CMK (cell line): ENCODE results near the gene FLII.

Experiments
- DNase-seq: peaks from one replicate; pipeline ENCODE4 v3.0.0-alpha.2; 2010; ENCODE audit warnings: low read depth

FLII gene

GRCh38 chr17:18245038-18245776, 13.3 kb downstream of the FLII start:
- no peak for DNase-seq

DNA sequence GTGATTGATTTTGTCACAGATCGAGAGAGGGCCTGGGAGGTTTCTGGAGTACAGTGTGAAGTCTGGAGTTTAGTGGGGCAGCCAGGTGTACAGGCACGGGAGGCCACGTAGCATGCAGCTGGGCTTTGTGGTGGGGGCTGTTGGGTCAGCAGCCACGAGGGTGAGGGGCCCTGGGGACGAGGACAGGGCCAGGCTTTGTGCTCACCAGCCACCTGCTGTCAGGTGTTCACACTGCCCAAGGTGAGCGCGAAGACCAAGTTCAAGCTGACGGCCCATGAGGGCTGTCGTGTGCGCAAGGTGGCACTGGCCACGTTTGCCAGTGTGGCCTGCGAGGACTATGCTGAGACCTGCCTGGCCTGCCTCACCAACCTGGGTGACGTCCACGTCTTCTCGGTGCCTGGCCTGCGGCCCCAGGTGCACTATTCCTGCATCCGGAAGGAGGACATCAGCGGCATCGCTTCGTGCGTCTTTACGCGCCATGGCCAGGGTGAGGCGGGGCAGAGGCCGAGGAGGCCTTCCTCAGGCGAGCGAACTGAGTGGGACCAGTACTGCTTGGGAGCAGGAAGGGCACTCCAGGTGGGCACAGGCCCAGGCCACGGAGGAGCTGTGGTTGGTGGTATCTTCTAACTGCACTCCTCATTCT, 17.2 kb downstream of the FLII start:
- DNase-seq = no peak

DNA sequence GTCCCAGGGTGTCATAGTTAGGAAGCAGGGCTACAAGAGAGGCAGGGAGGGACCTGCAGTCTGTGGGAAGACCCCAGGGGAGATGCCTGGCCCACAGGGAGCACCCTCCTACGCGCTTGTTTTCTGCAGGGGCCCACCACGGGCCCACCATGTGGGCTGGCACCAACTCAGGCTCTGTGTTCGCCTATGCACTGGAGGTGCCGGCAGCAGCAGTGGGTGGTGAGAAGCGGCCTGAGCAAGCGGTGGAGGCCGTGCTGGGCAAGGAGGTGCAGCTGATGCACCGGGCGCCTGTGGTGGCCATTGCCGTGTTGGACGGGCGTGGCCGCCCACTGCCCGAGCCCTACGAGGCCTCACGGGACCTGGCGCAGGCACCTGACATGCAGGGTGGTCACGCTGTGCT, 18.1 kb downstream of the FLII start:
- no peak for DNase-seq

GRCh38 chr17:18238299-18238698, 20.2 kb downstream of the FLII start:
- no peak for DNase-seq

- no peak for DNase-seq
These were observed 21.1 kb downstream of the FLII start for GRCh38 chr17:18237461-18237860.

GRCh38 chr17:18236494-18236893, 22.0 kb downstream of the FLII start:
- no peak for DNase-seq

DNA sequence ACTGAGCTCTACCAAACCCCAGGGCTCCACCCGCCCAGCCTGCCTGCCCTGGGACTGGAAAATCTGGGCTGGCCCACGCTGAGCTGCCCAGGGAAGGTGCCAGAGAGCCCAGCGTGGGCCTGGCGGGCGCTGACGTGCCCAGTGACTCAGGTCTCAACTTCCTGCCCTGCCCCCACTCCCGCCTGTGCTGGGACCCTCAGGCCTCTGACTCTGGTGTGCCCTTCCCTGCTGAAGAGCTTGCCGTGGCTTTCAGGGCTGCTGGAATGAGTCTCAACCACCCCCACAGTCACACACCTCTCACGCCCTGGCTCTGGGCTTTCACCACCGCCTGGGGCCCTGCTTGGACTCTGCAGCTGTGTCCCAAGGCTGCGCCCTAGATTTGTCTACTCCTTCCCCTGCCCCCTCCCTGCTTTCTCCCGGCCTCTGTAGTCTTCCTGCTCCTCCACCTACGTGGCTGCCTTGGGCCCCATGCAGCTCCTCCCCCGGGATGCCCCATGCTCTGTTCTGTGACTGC, 22.7 kb downstream of the FLII start:
- no peak for DNase-seq

DNA sequence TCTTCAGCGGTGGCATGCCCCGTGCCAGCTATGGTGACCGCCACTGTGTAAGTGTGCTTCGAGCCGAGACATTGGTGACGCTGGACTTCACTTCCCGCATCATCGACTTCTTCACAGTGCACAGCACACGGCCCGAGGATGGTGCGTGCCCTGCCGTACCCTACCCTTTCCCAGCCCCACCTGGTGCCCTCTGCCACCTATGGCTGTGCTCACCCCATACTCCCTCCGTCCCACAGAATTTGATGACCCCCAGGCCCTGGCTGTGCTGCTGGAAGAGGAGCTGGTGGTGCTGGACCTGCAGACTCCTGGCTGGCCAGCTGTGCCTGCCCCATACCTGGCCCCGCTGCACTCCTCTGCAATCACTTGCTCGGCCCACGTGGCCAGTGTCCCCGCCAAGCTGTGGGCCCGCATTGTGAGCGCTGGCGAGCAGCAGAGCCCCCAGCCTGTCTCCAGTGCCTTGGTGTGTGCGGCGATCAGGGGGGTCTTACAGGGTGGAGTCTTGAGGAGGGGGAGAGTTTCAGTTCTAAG, 23.6 kb downstream of the FLII start:
- no peak for DNase-seq

DNA sequence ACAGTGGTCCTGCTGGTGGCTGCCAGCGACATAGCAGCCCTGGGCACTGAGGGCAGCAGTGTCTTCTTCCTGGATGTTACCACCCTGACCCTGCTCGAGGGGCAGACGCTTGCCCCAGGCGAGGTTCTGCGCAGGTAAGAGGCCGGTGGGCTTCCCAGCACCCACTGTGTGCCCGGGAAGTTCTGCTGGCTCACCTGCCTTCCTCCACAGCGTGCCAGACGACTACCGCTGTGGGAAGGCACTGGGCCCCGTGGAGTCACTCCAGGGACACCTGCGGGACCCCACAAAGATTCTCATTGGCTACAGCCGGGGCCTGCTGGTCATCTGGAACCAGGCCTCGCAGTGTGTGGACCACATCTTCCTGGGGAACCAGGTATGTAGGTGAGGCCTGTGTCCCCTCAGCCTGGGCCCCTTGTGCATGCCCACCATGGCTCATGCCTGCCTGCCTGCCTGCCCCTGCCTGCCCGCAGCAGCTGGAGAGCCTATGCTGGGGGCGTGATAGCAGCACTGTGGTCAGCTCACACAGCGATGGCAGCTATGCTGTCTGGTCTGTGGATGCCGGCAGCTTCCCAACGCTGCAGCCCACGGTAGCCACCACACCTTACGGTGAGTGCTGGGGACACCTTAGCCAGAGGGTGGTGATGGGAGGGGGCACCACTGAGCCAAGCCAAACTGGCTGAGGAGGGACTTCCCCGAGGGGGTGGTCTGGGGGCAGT, 24.6 kb downstream of the FLII start:
- no peak for DNase-seq

DNA sequence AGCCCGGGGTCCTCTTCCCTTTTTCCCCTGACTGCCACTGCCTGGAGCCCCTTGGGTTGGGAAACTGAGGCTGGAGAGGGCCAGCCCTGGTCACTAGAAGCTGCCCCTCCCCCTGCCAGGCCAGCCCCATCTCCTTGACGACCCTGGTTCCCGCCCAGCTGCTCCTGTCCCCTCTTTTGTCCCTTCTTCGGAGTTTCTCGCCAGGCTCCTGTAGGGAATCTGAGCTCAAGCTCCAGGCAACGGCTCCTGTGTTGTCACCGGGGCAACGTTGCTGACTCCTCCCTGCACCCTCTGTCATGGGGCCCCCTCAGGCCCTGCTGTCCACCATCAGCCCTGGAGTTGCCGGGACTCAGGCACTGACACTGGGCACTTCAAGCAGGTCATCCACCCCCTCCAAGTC, 27.4 kb downstream of the FLII start:
- no peak for DNase-seq

- DNase-seq = no peak
These were observed 28.0 kb downstream of the FLII start for GRCh38 chr17:18230288-18231141.

DNA sequence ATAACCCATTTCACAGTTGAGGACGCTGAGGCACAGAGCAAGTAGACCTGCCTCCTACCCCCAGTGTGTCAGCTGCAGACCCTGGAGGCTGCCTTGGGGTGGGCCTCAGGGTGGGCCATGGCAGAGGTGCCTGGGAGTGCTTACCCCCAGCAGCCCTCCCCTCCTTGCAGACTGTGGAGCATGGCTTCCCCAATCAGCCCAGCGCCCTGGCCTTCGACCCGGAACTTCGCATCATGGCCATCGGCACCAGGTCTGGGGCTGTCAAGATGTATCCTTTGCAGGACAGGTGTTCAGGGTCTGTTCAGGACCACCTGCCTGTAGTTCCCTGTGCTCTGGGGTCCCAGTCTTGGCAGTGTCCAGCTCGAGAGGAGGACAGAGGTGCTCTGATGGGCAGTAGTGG, 28.8 kb downstream of the FLII start:
- DNase-seq = no peak

- no peak for DNase-seq
These were observed 29.3 kb downstream of the FLII start for GRCh38 chr17:18229254-18229653.

GRCh38 chr17:18228176-18228682, 30.3 kb downstream of the FLII start:
- no peak for DNase-seq

DNA sequence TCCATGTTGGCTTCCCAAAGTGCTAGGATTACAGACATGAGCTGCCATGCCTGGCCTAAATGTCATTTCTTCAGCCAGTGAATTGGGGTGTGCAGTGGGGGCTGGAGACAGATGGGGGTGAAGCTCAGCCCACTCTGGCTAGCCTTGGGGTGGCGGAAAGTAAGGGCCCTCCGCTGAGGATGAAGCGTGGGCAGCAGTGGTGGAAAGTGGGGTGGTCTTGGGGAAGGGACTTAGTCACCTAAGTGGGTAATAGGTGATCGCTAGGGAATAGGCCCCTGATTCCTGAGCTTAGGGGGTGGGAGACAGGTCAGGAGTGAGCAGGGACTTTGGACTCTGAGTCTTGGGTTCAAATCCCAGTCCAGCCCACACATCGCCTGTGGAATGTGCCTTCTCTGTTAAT, 30.9 kb downstream of the FLII start:
- DNase-seq = no peak

GRCh38 chr17:18226284-18226945, 32.1 kb downstream of the FLII start:
- DNase-seq = no peak

- DNase-seq = no peak
These were observed 32.8 kb downstream of the FLII start for GRCh38 chr17:18225642-18226283.

DNA sequence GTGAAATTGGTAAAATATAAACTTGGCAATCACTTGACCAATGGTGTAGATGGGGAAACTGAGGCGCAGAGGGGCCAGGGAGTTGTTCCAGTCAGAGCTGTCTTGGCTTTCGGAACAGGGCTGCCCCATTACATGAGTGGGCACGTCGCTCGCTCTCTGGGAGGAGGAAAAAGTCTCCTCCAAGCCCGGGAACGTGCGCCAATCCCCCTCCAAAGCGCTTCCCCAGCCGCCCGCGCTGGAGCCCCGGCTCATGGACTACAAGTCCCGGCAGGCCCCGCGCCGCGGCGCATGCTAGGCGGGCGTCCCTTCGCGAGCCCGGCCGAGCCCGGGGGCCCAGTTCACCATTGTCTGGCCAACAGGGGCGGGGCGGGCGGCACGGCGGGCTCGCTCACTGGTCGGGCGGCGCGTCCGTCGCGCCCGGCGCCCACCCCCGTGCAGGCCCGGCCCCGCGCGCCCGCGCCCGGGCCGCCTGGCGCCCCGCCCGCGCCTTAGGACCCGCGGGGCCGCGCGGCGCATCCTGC, 33.4 kb downstream of the FLII start, which contains the start of gene LLGL1:
Gene LLGL1, plus strand, starts transcription at position 515 of the 521 bp plus-strand sequence. CDS start 48 bp downstream, outside the sequence.
- DNase-seq = peak; percentile 85

DNA sequence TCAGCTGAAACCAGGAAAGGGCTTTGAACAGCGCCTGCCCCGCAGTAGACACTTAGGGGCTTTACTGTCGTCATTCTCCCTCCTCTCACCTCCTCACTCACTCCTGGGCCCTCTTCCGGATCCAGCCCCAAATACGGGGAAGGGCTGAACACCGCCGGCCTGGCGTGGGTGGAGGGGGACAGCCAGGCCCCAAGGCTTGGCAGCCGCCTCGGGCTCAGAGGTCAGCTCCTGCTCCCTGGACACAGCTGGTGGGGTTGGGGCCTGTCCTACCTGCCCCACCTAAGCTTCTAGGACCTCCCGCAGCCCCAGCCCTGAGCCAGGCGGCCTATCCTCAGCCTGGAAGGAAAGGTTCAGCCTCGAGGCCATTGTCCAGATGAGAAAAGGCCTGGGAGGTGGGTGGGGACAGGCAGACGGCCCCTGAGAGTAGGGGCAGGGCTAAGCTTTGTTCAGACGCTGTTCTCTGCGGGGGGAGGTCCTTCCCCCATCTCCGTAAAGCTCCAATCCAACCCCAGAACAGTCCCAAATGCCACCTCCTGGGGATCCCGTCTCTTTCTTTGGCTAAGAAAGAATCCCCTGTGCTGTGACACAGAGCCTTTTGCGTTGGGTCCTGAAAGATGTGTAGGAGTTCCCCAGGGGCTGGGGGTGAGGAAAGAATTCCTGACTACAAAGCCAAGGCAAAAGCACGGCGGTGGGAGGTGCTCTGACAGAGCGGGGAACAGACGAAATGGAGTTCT, 34.0 kb downstream of the FLII start:
- DNase-seq = no peak

DNA sequence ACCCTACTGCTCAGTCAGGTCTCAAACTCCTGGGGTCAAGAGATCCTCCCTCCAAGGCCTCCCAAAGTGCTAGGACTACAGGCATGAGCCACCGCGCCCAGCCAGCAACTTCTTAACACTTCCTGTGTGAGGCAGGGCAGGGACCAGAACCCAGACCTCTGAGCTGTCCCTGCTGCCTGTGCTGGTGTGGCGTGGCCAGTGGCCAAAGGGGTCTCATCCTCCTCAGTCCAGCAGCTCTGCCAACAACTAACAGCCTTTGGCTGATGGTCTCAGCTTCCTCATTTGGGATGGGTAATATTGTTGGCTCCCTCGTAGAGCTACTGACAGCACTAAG, 34.5 kb downstream of the FLII start:
- no peak for DNase-seq
